ENCODE data around the gene LRRN2.

GRCh38 chr1:204685236-204686006 is at the start of gene LRRN2:
- TF ChIP-seq ZNF274 (IDR thresholded peaks at IDR 0.05; ENCODE audit: low read depth, low read length), result no peak
- no peak for TF ChIP-seq YY1 (IDR thresholded peaks at IDR 0.05; ENCODE audit: insufficient read depth, insufficient read length)
- no peak for TF ChIP-seq SUZ12 (IDR thresholded peaks at IDR 0.05; ENCODE audit: extremely low read depth, insufficient read depth, insufficient read length)

All from NT2/D1 (cell line).